ENCODE measurements around the gene PCDHB12.
"Not testable (repeated sequence)": the region's sequence is repeated elsewhere in the genome, so short reads cannot be mapped to it uniquely, and the experiment has no call there.

Gene PCDHB12

GRCh38 chr5:141208478-141208877 lies at the start of gene PCDHB12:
TSS of gene PCDHB12 (plus strand) at chr5:141208719. CDS start at chr5:141208908, 189 bp downstream.
- no peak for DNase-seq

DNA sequence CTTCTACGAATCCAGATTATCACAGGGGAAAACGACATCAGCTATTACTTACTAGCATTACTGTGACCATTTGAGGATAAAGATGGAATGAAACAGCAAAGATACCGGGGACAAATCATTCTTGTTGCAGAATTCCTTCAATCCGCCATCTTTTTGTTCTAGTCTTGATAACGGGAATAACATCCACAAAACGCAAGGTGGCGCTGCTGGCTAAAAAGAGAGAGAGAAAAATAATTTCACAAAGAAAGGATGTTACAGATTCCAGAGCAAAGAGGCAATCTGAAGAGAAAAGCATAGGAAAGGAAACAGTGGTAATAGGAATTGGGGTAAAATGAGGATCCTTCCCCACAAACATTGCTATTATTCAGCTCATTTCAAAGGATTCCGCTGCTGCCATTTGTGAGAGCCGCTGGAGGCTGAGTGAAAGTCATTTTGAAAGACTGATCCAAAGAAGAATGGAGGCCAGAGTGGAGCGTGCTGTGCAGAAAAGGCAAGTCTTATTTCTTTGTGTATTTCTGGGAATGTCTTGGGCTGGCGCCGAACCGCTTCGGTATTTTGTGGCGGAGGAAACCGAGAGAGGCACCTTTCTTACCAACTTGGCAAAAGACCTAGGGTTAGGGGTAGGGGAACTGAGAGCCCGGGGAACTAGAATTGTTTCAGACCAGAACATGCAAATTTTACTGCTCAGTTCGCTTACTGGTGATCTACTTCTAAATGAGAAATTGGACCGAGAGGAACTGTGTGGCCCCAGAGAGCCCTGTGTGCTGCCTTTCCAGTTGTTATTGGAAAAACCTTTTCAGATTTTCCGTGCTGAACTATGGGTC lies 35.9 kb upstream of the PCDHB12 start, which contains the start of gene PCDHB7:
PCDHB7 (plus strand) TSS at position 264 of the 824 bp plus-strand sequence; CDS start at position 456, 192 bp downstream.
- no peak for DNase-seq

DNA sequence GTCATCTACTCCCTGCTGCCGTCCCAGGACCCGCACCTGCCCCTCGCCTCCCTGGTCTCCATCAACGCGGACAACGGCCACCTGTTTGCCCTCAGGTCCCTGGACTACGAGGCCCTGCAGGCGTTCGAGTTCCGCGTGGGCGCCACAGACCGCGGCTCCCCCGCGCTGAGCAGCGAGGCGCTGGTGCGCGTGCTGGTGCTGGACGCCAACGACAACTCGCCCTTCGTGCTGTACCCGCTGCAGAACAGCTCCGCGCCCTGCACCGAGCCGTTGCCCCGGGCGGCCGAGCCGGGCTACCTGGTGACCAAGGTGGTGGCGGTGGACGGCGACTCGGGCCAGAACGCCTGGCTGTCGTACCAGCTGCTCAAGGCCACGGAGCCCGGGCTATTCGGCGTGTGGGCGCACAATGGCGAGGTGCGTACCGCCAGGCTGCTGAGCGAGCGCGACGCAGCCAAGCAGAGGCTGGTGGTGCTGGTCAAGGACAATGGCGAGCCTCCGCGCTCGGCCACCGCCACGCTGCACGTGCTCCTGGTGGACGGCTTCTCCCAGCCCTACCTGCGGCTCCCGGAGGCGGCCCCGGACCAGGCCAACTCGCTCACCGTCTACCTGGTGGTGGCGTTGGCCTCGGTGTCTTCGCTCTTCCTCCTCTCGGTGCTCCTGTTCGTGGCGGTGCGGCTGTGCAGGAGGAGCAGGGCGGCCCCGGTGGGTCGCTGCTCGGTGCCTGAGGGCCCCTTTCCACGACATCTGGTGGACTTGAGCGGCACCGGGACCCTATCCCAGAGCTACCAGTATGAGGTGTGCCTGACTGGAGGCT lies 34.0 kb upstream of the PCDHB12 start:
- DNase-seq, result not testable (repeated sequence)

GRCh38 chr5:141175933-141176332 lies 32.6 kb upstream of the PCDHB12 start:
- no peak for DNase-seq

DNA sequence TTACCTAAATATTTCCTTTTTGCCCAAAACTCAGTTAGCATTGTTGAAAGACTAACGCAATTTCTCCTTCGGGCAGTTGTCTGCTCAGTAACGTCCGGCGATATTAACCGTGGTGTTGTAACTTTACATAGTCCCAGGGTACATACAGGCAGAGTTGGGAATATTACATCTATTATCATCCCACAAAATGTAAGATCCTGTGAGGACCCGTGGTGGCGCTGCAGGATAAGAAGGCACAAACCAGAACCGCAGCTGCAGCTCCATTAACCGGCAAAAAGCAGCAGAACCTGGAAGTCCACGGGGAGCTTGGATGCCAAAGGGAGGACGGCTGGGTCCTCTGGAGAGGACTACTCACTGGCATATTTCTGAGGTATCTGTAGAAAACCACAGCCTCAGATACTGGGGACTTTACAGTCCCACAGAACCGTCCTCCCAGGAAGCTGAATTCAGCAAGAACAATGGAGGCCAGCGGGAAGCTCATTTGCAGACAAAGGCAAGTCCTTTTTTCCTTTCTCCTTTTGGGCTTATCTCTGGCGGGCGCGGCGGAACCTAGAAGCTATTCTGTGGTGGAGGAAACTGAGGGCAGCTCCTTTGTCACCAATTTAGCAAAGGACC lies 30.8 kb upstream of the PCDHB12 start, which contains the start of gene PCDHB8:
PCDHB8 (plus strand) TSS at position 214 of the 615 bp plus-strand sequence; CDS start at position 459, 245 bp downstream.
- not testable (repeated sequence) for DNase-seq

- not testable (repeated sequence) for DNase-seq
Measured at GRCh38 chr5:141179371-141179770, 29.1 kb upstream of the PCDHB12 start.

DNA sequence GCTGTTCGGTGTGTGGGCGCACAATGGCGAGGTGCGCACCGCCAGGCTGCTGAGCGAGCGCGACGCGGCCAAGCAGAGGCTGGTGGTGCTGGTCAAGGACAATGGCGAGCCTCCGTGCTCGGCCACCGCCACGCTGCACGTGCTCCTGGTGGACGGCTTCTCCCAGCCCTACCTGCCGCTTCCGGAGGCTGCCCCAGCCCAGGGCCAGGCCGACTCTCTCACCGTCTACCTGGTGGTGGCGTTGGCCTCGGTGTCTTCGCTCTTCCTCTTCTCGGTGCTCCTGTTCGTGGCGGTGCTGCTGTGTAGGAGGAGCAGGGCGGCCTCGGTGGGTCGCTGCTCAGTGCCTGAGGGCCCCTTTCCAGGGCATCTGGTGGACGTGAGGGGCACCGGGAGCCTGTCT lies 28.6 kb upstream of the PCDHB12 start:
- not testable (repeated sequence) for DNase-seq

- no peak for DNase-seq
Measured at GRCh38 chr5:141180313-141180712, 28.2 kb upstream of the PCDHB12 start.

DNA sequence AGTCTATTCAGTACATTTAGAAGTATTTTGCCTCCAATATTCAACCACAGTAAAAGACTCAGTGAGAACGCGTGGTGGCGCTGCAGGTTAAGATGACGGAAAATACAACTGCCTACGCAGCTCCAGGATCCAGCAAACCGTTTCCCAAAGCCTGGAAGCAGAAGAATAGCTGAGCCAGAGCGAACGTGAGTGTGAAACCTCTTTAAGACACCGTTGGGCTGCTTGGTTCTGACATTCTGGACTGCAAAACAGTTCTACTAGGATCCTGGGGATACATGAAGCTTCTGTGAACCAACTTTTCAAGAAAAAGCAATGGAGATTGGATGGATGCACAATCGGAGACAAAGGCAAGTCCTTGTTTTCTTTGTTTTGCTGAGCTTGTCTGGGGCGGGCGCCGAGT lies 26.3 kb upstream of the PCDHB12 start, which contains the start of gene PCDHB16:
PCDHB16 (plus strand) TSS at position 140 of the 400 bp plus-strand sequence; CDS start at position 313, 173 bp downstream.
- no peak for DNase-seq

GRCh38 chr5:141184117-141184855 lies 24.2 kb upstream of the PCDHB12 start:
- not testable (repeated sequence) for DNase-seq

- DNase-seq, result no peak
Measured at GRCh38 chr5:141186897-141187512, 21.5 kb upstream of the PCDHB12 start, which contains the start of gene PCDHB9. TSS of gene PCDHB9 (plus strand) at chr5:141187161. CDS start at chr5:141187319, 158 bp downstream.

DNA sequence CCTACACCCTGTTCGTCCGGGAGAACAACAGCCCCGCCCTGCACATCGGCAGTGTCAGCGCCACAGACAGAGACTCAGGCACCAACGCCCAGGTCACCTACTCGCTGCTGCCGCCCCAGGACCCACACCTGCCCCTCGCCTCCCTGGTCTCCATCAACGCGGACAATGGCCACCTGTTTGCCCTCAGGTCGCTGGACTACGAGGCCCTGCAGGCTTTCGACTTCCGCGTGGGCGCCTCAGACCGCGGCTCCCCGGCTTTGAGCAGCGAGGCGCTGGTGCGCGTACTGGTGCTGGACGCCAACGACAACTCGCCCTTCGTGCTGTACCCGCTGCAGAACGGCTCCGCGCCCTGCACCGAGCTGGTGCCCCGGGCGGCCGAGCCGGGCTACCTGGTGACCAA lies 19.8 kb upstream of the PCDHB12 start:
- not testable (repeated sequence) for DNase-seq

DNA sequence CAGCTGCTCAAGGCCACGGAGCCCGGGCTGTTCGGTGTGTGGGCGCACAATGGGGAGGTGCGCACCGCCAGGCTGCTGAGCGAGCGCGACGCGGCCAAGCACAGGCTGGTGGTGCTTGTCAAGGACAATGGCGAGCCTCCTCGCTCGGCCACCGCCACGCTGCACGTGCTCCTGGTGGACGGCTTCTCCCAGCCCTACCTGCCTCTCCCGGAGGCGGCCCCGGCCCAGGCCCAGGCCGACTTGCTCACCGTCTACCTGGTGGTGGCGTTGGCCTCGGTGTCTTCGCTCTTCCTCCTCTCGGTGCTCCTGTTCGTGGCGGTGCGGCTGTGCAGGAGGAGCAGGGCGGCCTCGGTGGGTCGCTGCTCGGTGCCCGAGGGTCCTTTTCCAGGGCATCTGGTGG lies 19.4 kb upstream of the PCDHB12 start:
- not testable (repeated sequence) for DNase-seq

GRCh38 chr5:141192110-141192725 lies 16.3 kb upstream of the PCDHB12 start, which contains the start of gene PCDHB10:
TSS of gene PCDHB10 (plus strand) at chr5:141192353. CDS start at chr5:141192553, 200 bp downstream.
- DNase-seq, result no peak

DNA sequence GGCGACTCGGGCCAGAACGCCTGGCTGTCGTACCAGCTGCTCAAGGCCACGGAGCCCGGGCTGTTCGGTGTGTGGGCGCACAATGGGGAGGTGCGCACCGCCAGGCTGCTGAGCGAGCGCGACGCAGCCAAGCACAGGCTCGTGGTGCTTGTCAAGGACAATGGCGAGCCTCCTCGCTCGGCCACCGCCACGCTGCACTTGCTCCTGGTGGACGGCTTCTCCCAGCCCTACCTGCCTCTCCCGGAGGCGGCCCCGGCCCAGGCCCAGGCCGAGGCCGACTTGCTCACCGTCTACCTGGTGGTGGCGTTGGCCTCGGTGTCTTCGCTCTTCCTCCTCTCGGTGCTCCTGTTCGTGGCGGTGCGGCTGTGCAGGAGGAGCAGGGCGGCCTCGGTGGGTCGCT lies 14.2 kb upstream of the PCDHB12 start:
- DNase-seq, result not testable (repeated sequence)

GRCh38 chr5:141196363-141196762 lies 12.2 kb upstream of the PCDHB12 start:
- no peak for DNase-seq

DNA sequence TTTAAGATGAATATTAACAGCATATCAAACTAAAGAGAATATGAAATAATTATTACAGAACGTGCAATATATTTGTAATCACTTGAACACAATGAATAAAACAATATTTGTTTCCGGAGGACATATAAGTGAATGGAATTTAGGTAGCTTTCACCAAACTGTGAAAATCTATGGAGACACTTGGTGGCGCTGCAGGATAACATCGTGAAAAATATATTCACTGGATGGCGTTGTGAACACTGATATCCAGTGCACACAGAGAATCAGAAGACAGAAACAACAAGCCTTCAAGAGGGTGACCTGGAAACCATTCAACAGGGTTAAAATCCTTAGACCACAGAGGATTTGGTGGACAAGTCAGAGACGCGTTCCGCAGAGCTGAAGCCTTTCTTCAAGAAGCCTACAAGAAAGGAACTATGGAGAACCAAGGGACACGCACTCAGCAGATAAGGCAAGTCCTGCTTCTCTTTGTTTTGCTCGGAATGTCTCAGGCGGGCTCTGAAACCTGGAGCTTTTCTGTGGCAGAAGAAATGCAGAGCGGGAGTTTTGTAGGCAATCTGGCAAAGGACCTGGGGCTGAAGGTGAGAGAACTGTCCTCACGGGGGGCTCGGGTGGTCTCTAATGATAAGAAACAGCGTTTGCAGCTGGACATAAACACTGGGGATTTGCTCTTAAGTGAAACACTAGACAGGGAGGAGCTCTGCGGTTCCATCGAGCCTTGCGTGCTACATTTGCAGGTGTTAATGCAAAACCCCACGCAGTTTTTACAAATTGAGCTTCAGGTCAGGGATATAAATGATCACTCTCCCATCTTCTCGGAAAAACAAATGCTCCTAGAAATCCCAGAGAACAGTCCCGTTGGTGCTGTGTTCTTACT lies 8.9 kb upstream of the PCDHB12 start, which contains the start of gene PCDHB11:
PCDHB11 (plus strand) TSS at position 269 of the 877 bp plus-strand sequence; CDS start at position 417, 148 bp downstream.
- DNase-seq, result no peak

DNA sequence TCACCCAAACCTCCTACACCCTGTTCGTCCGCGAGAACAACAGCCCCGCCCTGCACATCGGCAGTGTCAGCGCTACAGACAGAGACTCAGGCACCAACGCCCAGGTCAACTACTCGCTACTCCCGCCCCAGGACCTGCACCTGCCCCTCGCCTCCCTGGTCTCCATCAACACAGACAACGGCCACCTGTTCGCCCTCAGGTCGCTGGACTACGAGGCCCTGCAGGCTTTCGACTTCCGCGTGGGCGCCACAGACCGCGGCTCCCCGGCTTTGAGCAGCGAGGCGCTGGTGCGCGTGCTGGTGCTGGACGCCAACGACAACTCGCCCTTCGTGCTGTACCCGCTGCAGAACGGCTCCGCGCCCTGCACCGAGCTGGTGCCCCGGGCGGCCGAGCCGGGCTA lies 7.4 kb upstream of the PCDHB12 start:
- not testable (repeated sequence) for DNase-seq

DNA sequence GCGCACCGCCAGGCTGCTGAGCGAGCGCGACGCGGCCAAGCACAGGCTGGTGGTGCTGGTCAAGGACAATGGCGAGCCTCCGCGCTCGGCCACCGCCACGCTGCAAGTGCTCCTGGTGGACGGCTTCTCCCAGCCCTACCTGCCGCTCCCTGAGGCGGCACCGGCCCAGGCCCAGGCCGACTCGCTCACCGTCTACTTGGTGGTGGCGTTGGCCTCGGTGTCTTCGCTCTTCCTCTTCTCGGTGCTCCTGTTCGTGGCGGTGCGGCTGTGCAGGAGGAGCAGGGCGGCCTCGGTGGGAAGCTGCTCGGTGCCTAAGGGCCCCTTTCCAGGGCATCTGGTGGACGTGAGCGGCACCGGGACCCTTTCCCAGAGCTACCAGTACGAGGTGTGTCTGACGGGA lies 6.9 kb upstream of the PCDHB12 start:
- DNase-seq, result not testable (repeated sequence)

GRCh38 chr5:141210281-141210680 lies 1.8 kb downstream of the PCDHB12 start:
- not testable (repeated sequence) for DNase-seq

Measured in SIG-M5 (cell line).